ENCODE data around the gene NAV1.
"Not testable (repeated sequence)": the region's sequence is repeated elsewhere in the genome, so short reads cannot be mapped to it uniquely, and the experiment has no call there.

NAV1 gene

DNA sequence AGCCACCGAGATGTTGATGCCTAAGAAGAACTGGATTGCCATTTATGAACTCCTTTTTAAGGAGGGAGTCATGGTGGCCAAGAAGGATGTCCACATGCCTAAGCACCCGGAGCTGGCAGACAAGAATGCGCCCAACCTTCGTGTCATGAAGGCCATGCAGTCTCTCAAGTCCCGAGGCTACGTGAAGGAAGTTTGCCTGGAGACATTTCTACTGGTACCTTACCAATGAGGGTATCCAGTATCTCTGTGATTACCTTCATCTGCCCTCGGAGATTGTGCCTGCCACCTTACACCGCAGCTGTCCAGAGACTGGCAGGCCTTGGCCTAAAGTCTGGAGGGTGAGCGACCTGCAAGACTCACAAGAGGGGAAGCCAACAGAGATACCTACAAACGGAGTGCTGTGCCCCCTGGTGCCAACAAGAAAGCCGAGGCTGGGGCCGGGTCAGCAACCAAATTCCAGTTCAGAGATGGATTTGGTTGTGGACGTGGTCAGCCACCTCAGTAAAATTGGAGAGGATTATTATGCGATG, 18.8 kb upstream of the NAV1 start:
- not testable (repeated sequence) for DNase-seq (ENCODE audit: low read depth in 4 of 4, low spot score in 1 of 4)

DNA sequence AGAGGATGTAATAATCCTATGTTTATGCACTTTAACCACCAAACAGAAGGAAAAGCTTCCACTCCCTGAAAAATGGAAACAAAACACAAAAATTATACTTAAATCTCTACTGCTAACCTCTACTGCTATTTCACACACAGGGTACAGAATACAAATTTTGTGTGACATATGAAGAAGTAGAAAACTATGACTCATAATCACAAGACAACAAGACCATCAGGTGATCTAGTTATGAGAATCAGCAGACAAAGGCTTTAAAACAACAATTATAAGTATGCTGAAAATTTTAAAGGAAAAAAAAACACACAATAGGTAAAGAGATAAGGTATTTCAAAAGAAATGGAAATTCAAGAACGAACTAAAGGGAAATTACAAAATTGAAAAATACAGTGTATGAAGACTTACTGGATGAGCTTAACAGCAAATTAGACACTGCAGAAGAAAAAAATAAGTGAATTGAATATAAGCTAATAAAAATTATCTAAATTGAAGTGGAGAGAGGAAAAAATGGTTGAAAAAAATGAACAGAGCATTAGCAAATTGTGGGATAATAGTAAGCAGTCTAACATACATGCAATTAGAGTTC, 13.6 kb upstream of the NAV1 start:
- DNase-seq (ENCODE audit: low read depth in 4 of 4, low spot score in 1 of 4) = no peak

DNA sequence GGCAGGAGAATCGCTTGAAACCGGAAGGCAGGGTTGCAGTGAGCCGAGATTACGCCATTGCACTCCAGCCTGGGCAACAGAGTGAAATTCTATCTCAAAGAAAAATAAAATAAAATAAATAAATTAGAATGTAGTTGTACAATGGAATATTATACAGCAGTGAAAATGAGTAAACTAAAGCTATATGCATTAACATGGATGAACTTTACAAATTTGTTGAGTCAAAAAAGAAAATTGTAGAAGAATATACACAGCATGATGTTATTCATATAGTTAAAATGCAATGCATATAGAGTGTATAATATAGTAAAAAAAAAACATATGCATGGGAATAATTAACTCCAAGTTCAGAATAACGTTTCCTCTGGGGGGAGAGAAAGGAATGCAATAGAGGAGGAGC, 11.0 kb upstream of the NAV1 start:
- no peak for DNase-seq (ENCODE audit: low read depth in 4 of 4, low spot score in 1 of 4)

DNA sequence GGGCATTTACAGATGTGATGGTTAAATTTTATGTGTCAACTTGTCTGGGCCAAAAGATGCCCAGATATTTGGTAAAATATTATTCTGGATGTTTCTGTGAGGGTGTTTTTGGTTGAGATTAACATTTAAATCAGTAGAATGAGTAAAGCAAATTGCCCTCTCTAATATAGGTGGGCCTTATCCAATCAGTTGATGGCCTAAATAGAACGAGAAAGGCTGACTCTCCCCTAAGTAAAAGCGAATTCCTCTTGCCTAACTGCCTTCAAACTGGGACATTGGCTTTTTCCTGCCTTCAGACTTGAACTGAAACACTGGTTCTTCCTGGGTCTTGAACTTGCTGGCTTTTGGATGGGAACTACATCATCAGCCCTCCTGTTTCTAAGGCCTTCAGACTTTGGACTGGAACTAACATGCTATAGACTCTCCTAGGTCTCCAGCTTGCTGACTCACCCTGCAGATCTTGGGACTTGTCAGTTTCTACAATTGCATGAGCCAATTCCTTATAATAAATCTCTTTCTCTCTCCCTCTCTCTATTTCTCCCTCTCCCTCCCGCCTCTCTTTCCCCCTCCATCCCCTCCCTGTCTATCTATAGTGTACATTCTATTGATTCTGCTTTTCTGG, 10.2 kb upstream of the NAV1 start:
- DNase-seq (ENCODE audit: low read depth in 4 of 4, low spot score in 1 of 4) = no peak

DNA sequence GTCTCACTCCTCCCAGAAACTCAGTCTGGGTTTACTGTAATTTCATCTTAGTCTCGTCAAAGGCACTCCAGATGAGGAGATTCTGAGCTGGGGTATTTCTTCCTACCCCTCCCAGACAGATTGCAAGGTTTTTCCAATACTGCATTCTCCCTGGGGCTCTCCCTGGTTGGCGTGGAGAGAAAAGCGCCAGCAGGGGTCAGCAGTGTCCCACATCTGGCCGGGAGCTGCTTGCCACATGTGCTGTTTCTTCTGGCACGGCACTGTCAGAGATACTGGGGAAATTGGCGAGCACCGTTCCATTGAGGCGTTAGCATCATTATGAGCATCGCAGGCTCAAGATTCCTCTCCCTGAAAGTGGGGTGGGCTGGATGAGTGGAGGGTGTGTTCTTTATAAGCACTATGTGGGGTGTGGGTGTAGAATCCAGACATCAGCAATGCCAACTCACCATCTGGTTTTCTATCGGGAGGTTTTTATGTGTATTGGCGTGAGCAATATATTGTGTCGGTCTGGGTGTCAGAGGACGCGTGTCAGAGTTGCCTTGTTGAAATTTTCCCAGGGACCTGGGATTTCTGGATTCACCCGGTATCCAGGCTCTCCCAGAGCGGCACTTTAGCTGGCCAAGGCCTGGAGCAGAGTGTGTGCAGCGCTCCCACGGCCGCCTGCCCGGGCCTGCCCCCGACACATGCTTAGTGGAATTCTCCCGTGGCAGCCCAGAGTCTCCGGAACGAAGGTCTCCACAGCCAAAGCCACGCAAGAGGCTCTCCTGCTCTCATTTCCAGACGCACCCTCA, 8.0 kb upstream of the NAV1 start:
- DNase-seq (ENCODE audit: low read depth in 4 of 4, low spot score in 1 of 4) = no peak

DNA sequence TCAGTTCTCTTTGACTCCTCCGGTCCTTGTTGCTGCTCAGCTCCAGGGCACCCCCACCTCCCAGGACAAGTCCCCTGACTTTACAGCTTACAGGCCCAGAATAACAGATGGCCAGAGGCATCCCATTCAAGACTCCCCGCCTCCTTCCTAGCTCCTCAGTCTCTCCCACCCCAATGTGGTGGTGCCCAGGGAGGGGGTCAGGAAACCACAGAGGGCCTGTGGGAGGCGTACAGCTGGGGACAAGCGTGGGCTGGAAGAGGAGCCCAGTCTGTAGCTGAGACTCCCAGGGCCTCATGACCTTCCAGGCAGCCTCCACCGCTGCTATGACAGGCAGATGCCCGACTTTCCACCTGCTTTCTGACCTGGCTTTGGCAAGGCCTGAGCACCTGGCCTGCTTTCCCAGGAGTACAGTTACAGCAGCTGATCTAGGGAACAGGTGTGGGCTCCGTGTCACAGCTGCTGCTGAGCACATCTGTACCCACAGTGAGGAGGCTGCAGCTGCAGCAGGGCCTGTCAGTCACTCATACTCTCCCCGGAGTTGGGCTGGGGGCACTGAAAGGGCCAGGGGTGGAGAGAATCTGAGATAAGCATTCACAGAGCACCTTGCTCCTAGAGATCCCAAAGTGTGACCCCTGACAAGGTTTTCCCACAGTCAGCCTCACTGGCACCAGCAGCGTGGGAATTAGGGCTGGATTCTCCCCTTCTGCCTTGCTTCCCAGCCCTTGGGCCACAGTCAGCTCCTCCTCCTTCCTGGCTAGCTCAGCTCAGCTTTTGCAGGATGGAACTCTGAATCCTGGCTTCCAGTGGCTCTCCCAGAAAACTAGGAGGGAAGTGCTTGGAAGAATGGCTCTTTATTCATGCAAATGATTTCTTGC, 7.1 kb upstream of the NAV1 start:
- DNase-seq (ENCODE audit: low read depth in 4 of 4, low spot score in 1 of 4) = no peak

DNA sequence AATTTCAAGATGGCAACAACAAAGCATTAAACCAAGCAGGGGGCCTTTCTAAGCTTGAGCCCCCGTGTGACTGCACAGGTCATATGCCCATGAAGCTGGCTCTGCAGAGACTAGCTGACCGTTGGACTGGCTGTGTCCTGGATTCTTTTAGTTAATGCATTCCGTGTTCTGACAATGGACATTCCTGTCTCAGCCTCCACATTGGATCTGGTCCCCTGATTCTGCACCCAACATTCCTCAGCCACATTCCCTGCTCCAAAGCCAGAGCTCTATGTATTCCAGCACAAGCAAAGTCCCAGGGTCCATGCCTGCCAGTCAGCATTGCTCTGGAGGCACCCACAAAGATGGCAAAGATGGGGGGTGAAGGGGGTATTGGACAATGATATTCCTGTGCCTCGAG, 5.1 kb upstream of the NAV1 start:
- no peak for DNase-seq (ENCODE audit: low read depth in 4 of 4, low spot score in 1 of 4)

DNA sequence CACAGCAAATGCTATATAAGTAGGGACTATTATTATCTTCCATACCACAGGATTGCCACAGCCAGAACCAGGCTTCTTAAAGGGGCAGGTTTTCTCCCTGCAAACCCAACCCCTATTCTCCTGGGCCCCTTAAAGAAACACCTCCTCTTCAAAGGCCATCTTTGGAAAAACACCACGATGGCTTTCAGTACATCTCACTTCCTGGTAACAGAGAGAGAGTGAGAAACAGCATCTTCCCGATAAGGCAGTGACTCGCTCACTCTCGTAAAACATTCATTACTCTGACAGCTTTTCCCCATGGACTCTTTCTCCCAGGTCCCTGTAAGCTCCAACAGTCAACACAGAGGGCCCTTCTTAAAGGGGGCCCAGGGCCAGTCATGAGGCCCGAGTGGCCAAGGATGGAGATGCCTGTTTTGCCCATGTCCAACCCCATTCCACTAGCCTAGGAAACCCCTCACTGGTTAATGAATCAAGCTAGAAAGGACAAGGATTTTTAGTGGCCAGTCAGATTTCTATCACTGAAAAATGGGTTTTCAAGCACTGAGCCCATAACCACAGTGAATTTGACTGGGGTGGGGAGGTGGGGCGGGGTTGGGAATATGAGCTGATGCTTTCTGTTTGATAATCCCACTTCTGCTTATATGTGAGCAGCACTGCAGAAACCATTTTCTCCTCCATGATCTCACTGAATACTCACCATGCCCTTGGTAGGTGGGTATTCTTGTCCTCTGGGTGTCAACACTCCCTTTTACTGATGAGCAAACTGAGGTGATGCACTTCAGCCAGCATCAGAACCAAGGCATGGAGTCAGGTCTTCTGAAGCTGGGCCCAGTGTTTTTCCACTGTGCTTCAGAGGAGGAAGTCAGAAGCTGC, 3.6 kb upstream of the NAV1 start:
- no peak for DNase-seq (ENCODE audit: low read depth in 4 of 4, low spot score in 1 of 4)

DNA sequence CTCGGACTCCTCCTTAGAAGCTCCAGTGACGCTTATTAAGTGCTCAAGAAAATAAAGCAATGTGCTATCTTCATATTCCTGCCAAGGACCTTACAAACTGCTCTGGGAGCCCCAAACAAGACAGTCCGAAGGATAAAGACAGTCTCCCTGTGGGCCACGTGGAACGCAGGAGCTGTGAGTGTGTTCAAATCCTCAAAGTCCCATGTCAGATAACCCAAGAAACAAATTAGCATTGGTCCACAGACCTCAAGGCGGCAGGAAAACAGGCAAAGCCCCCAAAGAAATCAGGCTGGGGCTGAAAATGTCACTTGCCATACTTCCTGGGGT, 3.0 kb upstream of the NAV1 start:
- no peak for DNase-seq (ENCODE audit: low read depth in 4 of 4, low spot score in 1 of 4)

DNA sequence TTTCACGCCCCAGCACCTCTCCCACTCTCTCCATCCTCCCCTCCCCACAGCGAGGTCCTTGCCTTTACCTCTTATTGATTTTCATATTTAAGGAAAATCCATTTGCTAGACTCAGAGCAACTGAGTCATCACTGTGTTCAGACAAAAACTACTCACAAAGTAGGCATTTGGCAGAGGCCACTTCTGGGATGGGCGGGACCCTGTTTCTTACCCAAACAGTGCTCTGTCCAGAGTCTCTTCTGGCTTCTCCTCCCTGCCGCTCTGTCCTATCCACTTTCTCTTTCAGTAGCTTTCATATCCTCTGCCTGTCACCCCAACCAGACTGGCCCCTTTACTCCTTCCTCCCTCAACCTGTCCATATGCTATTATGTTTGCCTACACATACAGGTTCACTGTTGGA, 2.4 kb upstream of the NAV1 start:
- no peak for DNase-seq (ENCODE audit: low read depth in 4 of 4, low spot score in 1 of 4)

DNA sequence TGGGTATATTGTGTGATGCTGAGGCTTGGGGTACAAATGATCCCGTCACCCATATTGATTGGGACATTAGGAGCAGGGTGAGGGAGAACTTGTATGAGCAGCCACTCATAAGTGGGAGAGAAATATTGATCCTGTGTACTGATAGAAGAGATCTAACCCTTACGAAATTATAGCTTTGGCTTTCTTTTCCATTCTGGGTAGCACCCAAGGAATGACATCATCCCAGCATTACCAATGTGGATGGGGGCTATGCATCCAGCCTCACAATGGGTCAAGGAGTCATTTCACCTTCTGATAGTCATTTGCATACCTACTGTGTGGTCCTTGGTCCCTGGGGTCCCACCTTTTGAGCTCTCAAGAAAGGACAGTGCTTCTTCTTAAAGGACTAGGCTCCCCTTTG, 1.9 kb upstream of the NAV1 start:
- DNase-seq (ENCODE audit: low read depth in 4 of 4, low spot score in 1 of 4) = no peak

DNA sequence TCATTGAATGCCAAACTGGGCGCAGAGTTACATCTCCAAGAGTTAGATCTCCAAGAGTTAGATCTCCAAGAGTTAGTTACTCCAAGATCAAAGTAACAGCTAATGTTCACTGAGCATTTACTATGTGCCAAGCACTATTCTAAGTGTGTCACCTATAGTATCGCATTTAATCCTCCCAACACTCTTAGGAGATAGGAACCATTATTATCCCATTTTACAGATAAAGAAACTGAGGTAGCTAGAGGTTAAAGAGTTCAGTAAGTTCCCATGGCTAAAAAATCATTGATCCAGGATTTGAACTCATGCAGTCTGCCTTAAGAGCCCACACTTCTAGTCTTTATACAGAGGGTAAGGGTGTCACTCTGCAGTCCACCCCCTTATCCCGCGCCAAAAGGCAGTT, 1.5 kb upstream of the NAV1 start:
- no peak for DNase-seq (ENCODE audit: low read depth in 4 of 4, low spot score in 1 of 4)

DNA sequence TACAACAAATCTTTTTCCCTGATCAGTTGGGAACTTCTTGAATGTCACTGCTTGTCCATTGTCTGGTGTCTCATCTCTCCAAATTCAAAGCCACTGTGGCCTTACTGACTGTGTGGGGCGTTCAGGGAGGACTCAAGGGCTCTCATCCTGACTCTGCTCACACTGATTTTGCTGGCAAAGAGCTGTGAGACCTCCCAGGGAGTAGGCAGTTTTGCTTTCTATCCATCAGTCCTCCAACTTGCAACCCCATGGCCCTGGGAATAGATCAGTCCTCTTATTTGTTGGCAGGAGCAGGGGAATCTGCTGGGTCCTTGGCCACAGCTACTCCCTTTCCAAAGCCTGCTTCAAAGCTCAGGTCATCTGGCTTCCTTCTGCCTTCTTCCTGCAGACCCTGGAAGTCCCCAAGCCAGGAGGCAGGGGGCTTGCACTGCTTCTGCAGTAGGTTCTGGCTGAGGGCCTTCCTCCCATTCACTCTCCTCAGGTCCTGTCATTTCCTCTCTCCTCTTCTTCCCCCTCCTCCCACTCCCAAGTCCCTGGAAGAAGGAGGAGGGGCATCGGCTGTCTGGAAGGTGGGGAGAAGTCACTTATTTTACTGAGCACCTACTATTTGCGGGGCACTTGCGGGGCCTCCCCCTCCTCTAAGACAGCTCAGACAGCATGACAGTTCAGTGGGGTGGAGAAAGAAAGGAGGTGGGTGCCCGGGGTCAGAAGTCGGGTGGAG, 876 bp upstream of the NAV1 start:
- DNase-seq (ENCODE audit: low read depth in 4 of 4, low spot score in 1 of 4) = no peak

DNA sequence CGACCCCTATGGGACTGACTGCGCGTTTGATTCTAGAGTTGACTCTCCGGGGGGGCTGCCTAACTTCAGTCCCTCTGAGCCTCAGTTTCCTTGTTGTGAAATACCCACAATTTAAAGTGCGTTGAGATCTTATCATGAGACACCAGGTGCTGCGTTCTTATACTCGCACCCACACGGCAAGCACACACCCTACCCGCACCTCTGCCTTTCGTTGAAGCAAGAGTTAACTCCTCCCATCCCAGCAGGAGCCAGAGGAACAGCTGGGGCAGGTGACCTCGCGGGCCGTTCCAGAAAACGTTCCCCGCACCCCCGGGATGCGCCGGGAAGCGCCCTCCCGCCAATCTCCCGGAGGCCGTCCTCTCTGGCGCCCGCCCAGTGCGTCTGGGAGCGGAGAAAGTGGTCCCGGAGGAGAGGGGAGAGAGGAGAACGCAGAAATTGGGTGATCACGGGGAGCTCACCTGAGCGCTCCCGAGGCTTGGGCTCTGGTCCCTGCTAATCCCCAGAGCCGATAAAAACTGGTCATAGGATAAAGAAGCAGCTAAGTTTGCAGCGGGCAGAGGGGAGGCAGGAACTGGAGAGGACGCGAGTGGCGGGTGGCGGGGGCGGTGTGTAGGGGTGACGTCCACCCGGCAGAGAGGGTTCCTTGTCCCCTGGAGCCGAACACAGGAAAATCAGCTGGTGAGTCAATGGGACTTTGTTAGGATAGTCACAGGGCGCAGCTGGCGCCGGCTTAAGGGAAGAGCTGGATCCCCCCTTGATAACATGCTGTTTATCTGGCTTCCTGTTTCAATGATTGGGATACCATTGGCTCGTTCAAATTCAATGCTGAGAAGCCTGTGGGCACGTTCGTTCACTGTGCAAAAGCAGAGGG, 869 bp downstream of the NAV1 start:
- DNase-seq (ENCODE audit: low read depth in 4 of 4, low spot score in 1 of 4) = no peak

DNA sequence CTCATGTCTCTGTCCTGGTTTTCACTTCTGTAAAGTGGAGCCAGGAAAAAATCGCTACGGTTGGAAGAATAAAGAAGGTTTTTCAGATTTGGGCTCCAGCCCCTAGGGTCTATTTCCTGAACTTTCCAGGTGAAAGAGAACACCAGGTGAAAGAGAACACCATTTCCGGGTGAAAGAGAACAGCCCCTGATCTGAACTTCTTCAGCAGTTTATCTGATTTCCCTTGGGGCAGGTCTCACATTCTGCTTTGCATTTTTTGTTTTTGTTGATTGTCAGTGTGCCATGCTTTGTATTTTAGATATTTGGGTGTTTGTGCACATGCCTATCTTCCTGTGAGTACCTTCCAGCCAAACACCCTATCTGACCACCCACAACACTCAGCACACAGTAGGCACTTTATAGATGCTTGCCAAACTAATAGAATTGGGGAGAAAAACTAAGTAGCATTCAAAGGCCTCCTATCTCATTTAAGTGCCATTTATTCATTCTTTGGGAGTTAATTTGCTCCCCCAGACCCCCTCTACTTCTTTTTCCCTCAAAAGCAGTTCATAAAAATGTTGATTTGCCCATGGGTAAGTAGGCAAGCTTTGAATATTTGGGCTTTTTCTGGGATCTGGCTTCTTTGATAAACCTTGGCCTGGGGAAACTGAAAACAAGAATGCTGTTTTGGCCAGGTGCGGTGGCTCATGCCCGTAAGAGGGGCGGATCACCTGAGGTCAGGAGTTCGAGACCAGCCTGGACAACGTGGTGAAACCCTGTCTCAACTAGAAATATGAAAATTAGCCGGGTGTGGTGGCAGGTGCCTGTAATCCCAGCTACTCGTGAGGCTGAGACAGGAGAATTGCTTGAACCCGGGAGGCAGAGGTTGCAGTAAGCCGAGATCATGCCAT, 2.2 kb downstream of the NAV1 start:
- no peak for DNase-seq (ENCODE audit: low read depth in 4 of 4, low spot score in 1 of 4)

DNA sequence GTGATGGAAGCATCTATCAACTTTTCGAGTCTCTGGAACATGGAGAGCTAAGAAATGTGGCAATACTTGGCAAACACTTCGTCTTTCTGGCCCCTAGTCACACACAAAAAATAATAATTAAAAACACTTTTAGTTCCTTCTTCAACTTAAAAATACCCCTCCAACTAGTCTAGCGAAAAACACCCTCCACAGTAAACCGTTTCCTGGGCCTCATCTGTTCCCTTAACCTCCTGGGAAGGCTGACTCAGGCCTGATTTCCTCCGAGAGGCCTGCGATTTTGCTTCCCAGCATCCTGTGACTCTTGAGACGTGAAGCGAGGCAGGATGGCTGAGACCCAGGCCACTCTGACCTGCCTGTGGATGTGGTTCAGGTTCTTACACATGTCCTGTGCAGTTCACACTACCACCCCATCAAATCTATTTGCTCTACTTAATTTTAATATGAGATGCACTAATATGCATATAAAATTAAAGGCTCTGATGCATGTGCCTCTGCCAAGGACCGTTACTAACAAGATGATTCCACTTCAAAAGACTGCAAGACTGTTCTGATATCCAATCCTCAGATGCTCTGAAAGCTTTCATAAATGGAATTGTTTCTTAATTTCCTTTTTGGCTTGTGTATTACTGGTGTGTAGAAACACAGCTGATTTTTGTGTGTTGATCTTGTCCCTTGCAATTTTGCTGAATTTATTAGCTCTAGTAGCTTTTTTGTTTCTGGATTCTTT, 3.5 kb downstream of the NAV1 start:
- DNase-seq (ENCODE audit: low read depth in 4 of 4, low spot score in 1 of 4) = no peak

DNA sequence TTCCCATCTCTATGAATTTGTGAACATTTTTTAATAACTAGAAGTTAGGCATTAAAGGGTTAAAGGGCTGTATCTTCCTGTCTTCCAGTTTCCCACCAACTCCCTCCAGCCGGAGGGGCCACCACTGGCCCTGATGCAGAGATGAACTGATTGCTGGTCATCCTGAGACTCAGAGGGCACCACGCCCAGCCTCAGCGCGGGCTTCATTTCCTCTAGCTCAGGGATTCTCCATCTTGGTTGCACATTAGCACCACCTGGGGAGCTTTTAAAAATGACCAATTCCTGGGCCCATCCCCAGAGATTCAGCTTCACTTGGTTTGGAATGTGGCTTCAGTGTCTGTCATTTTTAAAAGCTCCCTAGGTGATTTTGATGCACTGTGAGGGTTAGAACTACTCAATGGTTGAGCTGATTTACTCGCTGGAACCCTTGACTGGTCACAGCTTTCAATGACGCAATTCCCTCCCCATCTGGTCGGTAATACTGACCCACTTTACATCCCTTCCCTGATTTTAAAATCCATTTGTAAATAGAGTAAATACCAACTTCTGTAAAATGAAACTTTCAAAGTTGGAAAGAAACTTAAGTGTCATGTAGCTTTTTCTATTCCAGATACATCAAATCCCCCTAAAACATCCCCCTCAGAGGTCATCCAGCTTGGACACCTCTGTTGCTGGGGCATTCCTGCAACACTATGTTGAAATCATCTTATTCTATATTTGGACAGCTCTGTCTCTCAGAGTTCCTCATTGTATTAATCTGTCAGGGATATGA, 5.1 kb downstream of the NAV1 start:
- DNase-seq (ENCODE audit: low read depth in 4 of 4, low spot score in 1 of 4) = no peak
